ENCODE data around the gene MYL3.
"Not testable (repeated sequence)": the region's sequence is repeated elsewhere in the genome, so short reads cannot be mapped to it uniquely, and the experiment has no call there.

The MYL3 gene

DNA sequence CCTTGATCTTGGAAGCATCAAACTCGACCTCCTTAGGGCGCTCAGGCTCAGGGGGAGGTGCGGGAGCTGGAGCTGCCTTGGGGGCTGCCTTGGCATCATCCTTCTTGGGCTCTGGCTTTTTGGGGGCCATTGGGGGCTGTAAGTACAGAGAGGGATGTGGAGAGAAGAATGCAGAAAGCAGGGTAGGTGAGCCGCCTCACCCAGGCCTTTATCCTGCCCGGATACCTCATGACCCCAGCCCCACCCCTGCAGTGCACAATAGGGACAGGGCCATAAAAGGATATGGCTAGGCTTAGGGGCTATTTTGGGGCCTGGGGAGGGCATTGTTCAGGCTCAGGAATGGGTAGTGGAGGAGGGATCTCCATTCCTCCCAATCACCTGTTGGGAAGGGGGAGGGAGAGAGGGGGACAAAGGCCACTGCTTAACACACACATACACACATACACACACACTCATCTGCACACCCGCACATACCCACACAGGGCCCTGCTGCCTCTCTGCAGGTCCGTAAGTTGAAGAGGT lies at the start of gene MYL3:
Gene MYL3, minus strand, starts transcription at position 184 of the 522 bp plus-strand sequence. Its CDS starts 54 bp downstream, at position 130.
- DNase-seq = no peak

- DNase-seq = no peak
Measured at GRCh38 chr3:46912986-46913385, 49.7 kb upstream of the MYL3 start.

- DNase-seq = not testable (repeated sequence)
Measured at GRCh38 chr3:46910914-46911313, 47.7 kb upstream of the MYL3 start.

DNA sequence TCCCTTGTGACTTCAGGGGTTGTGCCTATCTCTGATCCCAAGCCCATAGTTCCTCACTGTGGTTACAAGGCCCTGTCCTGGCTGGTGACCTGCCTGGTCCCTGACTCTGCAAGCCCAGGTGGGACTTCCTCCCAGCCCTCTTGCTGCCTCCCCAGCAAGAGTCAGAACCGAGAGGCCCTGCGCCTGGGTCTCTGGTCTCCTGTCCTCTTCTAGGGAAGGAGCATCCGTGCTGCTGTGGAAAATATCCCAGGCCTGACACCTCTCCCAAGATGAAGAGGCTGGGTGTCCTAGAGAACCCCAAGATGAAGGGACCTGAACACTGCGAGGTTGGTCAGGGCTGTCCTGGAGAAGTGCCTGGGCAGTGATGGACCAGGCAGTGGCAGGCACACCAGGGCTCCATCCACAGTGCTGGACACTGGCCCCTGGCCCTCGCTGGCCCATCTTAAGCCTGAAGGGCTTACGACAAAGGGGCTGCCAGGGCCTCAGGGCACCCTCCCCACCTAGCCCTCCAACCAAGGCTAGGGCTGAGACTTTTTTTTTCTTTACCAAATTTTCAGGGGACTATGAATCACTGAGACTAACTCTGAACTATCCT lies 47.0 kb upstream of the MYL3 start:
- no peak for DNase-seq

GRCh38 chr3:46909535-46910161 lies 46.4 kb upstream of the MYL3 start:
- peak; percentile 49 to 87 for DNase-seq

- DNase-seq = no peak
Measured at GRCh38 chr3:46908986-46909534, 45.8 kb upstream of the MYL3 start.

- no peak for DNase-seq
Measured at GRCh38 chr3:46908294-46908985, 45.2 kb upstream of the MYL3 start.

DNA sequence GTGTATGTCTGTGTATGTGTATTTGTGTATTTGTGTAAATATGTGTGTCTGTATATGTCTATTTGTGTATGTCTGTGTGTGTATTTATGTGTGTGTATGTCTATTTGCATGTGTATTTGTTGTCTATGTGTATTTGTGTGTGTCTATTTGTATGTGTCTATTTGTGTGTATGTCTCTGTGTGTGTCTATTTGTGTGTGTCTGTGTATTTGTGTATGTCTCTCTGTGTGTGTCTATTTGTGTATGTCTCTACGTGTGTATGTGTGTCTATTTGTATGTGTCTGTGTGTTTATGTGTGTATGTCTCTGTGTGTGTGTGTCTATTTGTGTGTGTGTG lies 44.7 kb upstream of the MYL3 start:
- no peak for DNase-seq

DNA sequence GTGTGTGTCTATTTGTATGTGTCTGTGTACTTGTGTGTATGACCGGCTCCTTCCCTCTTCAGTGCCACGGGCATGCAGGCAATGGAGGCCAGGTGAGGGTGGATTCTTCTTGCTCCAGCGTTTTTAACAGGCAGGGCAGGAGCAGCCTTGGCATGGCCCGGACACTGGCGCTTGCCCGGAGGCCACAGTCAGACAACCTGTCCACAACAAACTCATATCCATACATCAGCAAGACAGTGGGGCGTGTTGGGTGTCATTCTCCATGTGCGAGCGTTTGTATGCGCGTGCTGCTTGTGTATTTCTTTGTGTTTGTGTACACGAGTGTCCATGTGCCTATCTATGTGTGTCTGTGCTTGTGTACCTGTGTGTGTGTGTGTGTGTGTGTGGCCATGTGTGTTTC lies 44.0 kb upstream of the MYL3 start:
- DNase-seq = no peak

- DNase-seq = no peak
Measured at GRCh38 chr3:46906471-46907058, 43.3 kb upstream of the MYL3 start.

GRCh38 chr3:46905661-46906451 lies 42.6 kb upstream of the MYL3 start:
- DNase-seq = no peak

DNA sequence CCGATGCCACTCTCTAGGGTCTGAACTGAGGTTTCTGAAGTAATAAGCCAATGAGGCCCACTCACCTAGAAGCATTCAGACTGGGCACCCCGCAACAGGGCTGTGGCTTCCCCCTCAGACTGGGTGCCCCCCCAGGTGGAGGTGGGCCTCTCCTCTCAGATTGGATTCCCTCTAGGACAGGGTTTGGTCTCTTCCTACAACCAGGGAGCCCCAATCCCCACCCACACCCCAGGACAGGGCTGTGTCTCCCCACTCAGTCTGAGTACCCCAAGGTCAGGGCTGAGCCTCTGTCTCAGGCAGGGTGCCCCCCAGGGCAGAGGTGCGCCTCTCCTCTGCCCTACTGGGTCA lies 41.9 kb upstream of the MYL3 start:
- no peak for DNase-seq

DNA sequence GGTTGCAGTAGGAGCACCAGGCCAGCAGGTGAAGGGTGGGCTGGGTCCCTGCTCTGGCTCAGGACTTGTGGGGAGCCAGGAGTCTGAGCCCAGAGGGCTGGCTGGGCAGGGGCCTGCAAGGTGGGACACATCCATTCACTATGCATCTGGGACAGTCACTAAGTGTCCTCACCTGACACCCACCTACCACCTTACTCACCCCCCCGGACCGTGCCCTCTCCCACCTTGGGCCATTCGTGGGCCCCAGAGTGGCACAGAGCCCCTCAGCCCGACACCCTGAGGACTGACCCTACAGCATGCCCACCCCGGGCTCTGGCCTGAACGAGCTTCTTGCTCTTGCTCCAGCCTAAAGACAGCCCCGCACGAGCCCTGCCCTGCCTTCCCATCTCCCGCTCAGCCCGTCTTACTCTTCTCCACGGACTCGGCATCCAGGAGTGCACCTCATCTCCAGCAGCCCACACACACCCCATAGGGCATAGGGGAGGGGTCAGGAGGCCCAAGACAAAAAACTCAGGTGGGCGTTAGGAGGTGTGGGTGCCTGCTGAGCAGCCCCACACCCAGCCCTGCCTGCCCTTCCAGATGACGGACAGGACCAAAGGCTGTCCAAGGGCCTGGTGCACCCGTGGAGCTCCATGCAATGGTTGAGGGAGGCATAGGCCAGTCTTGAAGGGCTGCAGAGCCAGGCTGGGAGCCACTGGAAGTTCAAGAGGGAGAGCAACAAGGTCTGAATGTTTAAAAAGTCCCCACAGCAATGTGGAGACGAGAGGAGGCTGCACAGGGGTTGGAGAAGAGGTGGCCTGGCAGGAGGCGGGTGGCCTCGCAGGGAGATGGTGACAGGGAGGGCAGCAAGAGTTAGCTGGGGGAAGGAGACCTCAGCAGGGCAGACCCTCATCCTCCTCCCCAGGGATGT lies 41.3 kb upstream of the MYL3 start:
- no peak for DNase-seq

- no peak for DNase-seq
Measured at GRCh38 chr3:46903341-46904302, 40.4 kb upstream of the MYL3 start.

GRCh38 chr3:46902188-46902631 lies 39.0 kb upstream of the MYL3 start:
- DNase-seq = no peak

DNA sequence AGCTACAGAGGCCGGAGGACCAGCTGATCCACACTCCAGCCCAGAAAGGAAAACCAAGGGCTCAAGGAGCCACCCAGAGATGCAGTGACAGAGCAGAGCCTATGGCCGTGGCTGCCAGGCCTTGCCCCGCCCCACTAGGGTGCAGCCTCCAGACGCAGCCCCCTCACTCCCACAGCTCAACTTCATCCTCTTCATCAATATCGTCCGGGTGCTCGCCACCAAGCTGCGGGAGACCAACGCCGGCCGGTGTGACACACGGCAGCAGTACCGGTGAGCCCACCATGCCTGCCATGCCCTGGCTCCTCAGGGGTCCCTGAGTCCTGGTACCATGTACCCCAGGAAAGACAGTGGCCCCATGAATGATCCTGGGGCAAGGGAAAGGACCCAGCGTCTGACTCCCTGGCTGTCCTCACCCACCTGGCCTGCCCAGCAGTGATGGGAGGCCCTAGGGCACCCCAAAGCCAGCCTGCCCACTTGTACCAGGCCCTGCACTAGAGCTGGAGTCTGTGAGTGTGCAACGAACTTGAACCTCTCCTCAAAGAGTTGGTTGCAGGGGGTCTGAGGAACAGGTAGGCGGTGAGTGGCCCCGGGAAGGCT lies 38.4 kb upstream of the MYL3 start:
- DNase-seq = no peak

GRCh38 chr3:46901061-46901460 lies 37.8 kb upstream of the MYL3 start:
- DNase-seq = no peak

- no peak for DNase-seq
Measured at GRCh38 chr3:46900356-46900755, 37.1 kb upstream of the MYL3 start.

- DNase-seq = no peak
Measured at GRCh38 chr3:46900007-46900292, 36.7 kb upstream of the MYL3 start.

Measured in NCI-H526 (cell line).